Effector memory CD4-positive, alpha-beta T cell (primary cell): ENCODE results near the gene CLASP1.
"Not testable (repeated sequence)": the region's sequence is repeated elsewhere in the genome, so short reads cannot be mapped to it uniquely, and the experiment has no call there.

Experiments used
- DNase-seq, 3 donors: peaks; one replicate each; pipeline ENCODE4 v3.0.0-alpha.2; 2020
- H3K27ac ChIP-seq: 2 replicates; pipeline ENCODE4 v1.7.0; 2013; ENCODE audit warnings: mild to moderate bottlenecking, low read length, moderate library complexity; ENCODE audit not compliant: insufficient read depth, poor library complexity, severe bottlenecking
- H3K27me3 ChIP-seq: replicated peaks from 2 replicates; pipeline ENCODE4 v1.7.0; 2013; ENCODE audit warnings: mild to moderate bottlenecking, low read length; ENCODE audit not compliant: insufficient read depth, control insufficient read depth, poor library complexity, severe bottlenecking
- H3K36me3 ChIP-seq: 2 replicates; pipeline ENCODE4 v1.7.0; 2013; ENCODE audit warnings: mild to moderate bottlenecking, low read length, moderate library complexity; ENCODE audit not compliant: control insufficient read depth, insufficient read depth
- H3K4me1 ChIP-seq: 2 replicates; pipeline ENCODE4 v1.7.0; 2013; ENCODE audit warnings: low read length, mild to moderate bottlenecking; ENCODE audit not compliant: control insufficient read depth, insufficient read depth, poor library complexity, severe bottlenecking
- H3K4me3 ChIP-seq: 2 replicates; pipeline ENCODE4 v1.7.0; 2013; ENCODE audit warnings: low read length, low read depth, mild to moderate bottlenecking; ENCODE audit not compliant: insufficient read depth, poor library complexity, severe bottlenecking
- H3K9me3 ChIP-seq: 2 replicates; pipeline ENCODE4 v1.7.0; 2013; ENCODE audit warnings: mild to moderate bottlenecking, low read length, moderate library complexity; ENCODE audit not compliant: control insufficient read depth

The CLASP1 gene

GRCh38 chr2:121686902-121687301, 37.6 kb upstream of the CLASP1 start:
- no peaks in the 10 kb centered on the region for H3K4me1 ChIP-seq
- H3K36me3 ChIP-seq, result no peaks in the 10 kb centered on the region
- H3K4me3 ChIP-seq, result no peak overlapping the region
- no peaks in the 10 kb centered on the region for H3K27me3 ChIP-seq
- no peak for DNase-seq
- no peak overlapping the region for H3K27ac ChIP-seq
- peaks cover 12% of the 10 kb centered on the region for H3K9me3 ChIP-seq

- Histone ChIP-seq H3K27ac (no peak overlapping the region), H3K9me3 (peaks cover 12% of the 10 kb centered on the region), H3K36me3 (no peaks in the 10 kb centered on the region), H3K27me3 (no peaks in the 10 kb centered on the region), H3K4me3 (no peak overlapping the region), H3K4me1 (no peaks in the 10 kb centered on the region)
- DNase-seq, result no peak
Measured at GRCh38 chr2:121686218-121686617, 37.0 kb upstream of the CLASP1 start.

- Histone ChIP-seq H3K9me3 (peaks cover 12% of the 10 kb centered on the region), H3K4me3 (no peak overlapping the region), H3K27me3 (no peaks in the 10 kb centered on the region), H3K27ac (no peak overlapping the region), H3K36me3 (no peaks in the 10 kb centered on the region), H3K4me1 (no peaks in the 10 kb centered on the region)
- no peak for DNase-seq
Measured at GRCh38 chr2:121682396-121683298, 33.4 kb upstream of the CLASP1 start.

- peaks cover 8% of the 10 kb centered on the region for H3K9me3 ChIP-seq
Measured at GRCh38 chr2:121677855-121678254, 28.6 kb upstream of the CLASP1 start.

GRCh38 chr2:121671621-121672020, 22.4 kb upstream of the CLASP1 start:
- H3K36me3 ChIP-seq, H3K9me3 ChIP-seq, H3K27me3 ChIP-seq, DNase-seq, H3K4me3 ChIP-seq, H3K27ac ChIP-seq, H3K4me1 ChIP-seq: not testable (repeated sequence)

More at GRCh38 chr2:121677855-121678254, 28.6 kb upstream of the CLASP1 start:
- Histone ChIP-seq H3K4me1 (no peaks in the 10 kb centered on the region), H3K27ac (no peak overlapping the region), H3K4me3 (no peak overlapping the region), H3K36me3 (no peaks in the 10 kb centered on the region), H3K27me3 (no peaks in the 10 kb centered on the region)
- DNase-seq, result no peak

- Histone ChIP-seq H3K4me3 (no peak overlapping the region), H3K27me3 (no peaks in the 10 kb centered on the region), H3K27ac (no peak overlapping the region), H3K9me3 (no peaks in the 10 kb centered on the region), H3K36me3 (no peaks in the 10 kb centered on the region), H3K4me1 (no peaks in the 10 kb centered on the region)
- no peak for DNase-seq
Measured at GRCh38 chr2:121670181-121670580, 20.9 kb upstream of the CLASP1 start.

- Histone ChIP-seq H3K9me3 (no peaks in the 10 kb centered on the region), H3K4me1 (no peaks in the 10 kb centered on the region), H3K27me3 (no peaks in the 10 kb centered on the region), H3K4me3 (no peak overlapping the region), H3K27ac (no peak overlapping the region), H3K36me3 (no peaks in the 10 kb centered on the region)
- no peak for DNase-seq
Measured at GRCh38 chr2:121667618-121668017, 18.4 kb upstream of the CLASP1 start.

GRCh38 chr2:121666042-121666441, 16.8 kb upstream of the CLASP1 start:
- H3K9me3 ChIP-seq, result no peaks in the 10 kb centered on the region
- no peak for DNase-seq
- H3K27me3 ChIP-seq, result no peaks in the 10 kb centered on the region
- no peak overlapping the region for H3K4me3 ChIP-seq
- H3K36me3 ChIP-seq, result no peaks in the 10 kb centered on the region
- no peaks in the 10 kb centered on the region for H3K4me1 ChIP-seq
- no peak overlapping the region for H3K27ac ChIP-seq

- H3K27ac ChIP-seq, result no peak overlapping the region
- H3K9me3 ChIP-seq, result no peaks in the 10 kb centered on the region
- no peak for DNase-seq
- no peaks in the 10 kb centered on the region for H3K4me1 ChIP-seq
- H3K27me3 ChIP-seq, result no peaks in the 10 kb centered on the region
- H3K36me3 ChIP-seq, result no peaks in the 10 kb centered on the region
- H3K4me3 ChIP-seq, result no peak overlapping the region
Measured at GRCh38 chr2:121665504-121665903, 16.2 kb upstream of the CLASP1 start.

- no peak for DNase-seq
- H3K27ac ChIP-seq, result no peak overlapping the region
- H3K9me3 ChIP-seq, result no peaks in the 10 kb centered on the region
- H3K4me3 ChIP-seq, result no peak overlapping the region
- no peaks in the 10 kb centered on the region for H3K36me3 ChIP-seq
- no peaks in the 10 kb centered on the region for H3K27me3 ChIP-seq
- no peaks in the 10 kb centered on the region for H3K4me1 ChIP-seq
Measured at GRCh38 chr2:121664713-121665112, 15.5 kb upstream of the CLASP1 start.
